Posterior cingulate gyrus (tissue), 11 donors: ENCODE measurements around the gene ABCD4.
A peak's percentile ranks its signal among the peaks of the same experiment; 100 is the strongest.

Experiments used
- DNase-seq, 10 donors: peaks; one replicate each; pipeline versions ENCODE4 v3.0.0 to v3.0.0-alpha.2; 2020 to 2021; ENCODE audit warnings: mixed read lengths in 3 of 10
- intact Hi-C: fragments of 100-400 bp; cut with DNase I; formaldehyde crosslinking; loops from one replicate; pipeline ENCODE4 v1.15.1; 2023

ABCD4 gene

GRCh38 chr14:74261288-74261687, 41.4 kb downstream of the ABCD4 start:
- no peak for DNase-seq
- intact Hi-C loops: no loop called here

GRCh38 chr14:74260525-74261233, 42.1 kb downstream of the ABCD4 start:
- intact Hi-C loops: no loop called here
- DNase-seq: peak in 1 of 10 donors; percentile 62

- DNase-seq: peak in 1 of 10 donors; percentile 75
- intact Hi-C loops: no loop called here
Measured at GRCh38 chr14:74259513-74259912, 43.2 kb downstream of the ABCD4 start.

- intact Hi-C loops: no loop called here
- DNase-seq: no peak
Measured at GRCh38 chr14:74258764-74259035, 44.0 kb downstream of the ABCD4 start.

- peak in 2 of 10 donors; percentile 23 to 66 for DNase-seq
- intact Hi-C loops: loop anchor here (2.0 kb wide), 1 partner anchor 45 kb away; the partner anchor contains the start of gene ABCD4
Measured at GRCh38 chr14:74257941-74258763, 44.6 kb downstream of the ABCD4 start.

GRCh38 chr14:74257078-74257940, 45.4 kb downstream of the ABCD4 start:
- DNase-seq: peak in 8 of 10 donors; percentile 17 to 91 (median 42)
- intact Hi-C loops: loop anchor here (2.0 kb wide), 1 partner anchor 45 kb away; the partner anchor contains the start of gene ABCD4

- no peak for DNase-seq
- intact Hi-C loops: no loop called here
Measured at GRCh38 chr14:74255281-74255680, 47.5 kb downstream of the ABCD4 start.

GRCh38 chr14:74249433-74250375, 53.0 kb downstream of the ABCD4 start:
- peak in 1 of 10 donors; percentile 5 for DNase-seq
- intact Hi-C loops: no loop called here

GRCh38 chr14:74248017-74248416, 54.7 kb downstream of the ABCD4 start:
- intact Hi-C loops: no loop called here
- peak in 1 of 10 donors; percentile 64 for DNase-seq

- intact Hi-C loops: no loop called here
- no peak for DNase-seq
Measured at GRCh38 chr14:74246542-74246941, 56.2 kb downstream of the ABCD4 start.

GRCh38 chr14:74245292-74245691, 57.4 kb downstream of the ABCD4 start:
- intact Hi-C loops: no loop called here
- DNase-seq: no peak

GRCh38 chr14:74244115-74244514, 58.6 kb downstream of the ABCD4 start:
- intact Hi-C loops: no loop called here
- DNase-seq: peak in 1 of 10 donors; percentile 71

- intact Hi-C loops: no loop called here
- no peak for DNase-seq
Measured at GRCh38 chr14:74243051-74243450, 59.7 kb downstream of the ABCD4 start.

- intact Hi-C loops: no loop called here
- DNase-seq: no peak
Measured at GRCh38 chr14:74242780-74243042, 60.0 kb downstream of the ABCD4 start.

GRCh38 chr14:74242021-74242779, 60.5 kb downstream of the ABCD4 start:
- intact Hi-C loops: no loop called here

GRCh38 chr14:74241652-74242017, 61.1 kb downstream of the ABCD4 start:
- intact Hi-C loops: no loop called here
- DNase-seq: no peak

More at GRCh38 chr14:74242021-74242779, 60.5 kb downstream of the ABCD4 start:
- no peak for DNase-seq

- peak in 1 of 10 donors; percentile 66 for DNase-seq
- intact Hi-C loops: no loop called here
Measured at GRCh38 chr14:74240794-74241651, 61.7 kb downstream of the ABCD4 start.
